ENCODE measurements around the gene BAX.

DNA sequence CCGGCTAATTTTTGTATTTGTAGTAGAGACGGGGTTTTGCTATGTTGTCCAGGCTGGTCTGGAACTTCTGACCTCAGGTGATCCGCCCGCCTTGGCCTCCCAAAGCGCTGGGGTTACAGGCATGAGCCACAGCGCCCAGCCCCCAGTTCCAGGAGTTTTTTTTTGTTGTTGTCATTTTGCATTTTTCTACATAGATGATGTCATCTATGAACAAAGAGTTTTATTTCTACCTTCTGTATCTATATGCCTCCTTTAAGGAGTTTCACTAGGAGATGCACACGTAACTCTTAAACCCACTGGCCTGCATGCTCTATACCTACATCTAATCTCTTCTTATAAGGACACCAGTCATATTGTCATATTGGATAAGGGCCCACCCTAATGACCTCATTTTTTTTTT, 16.4 kb upstream of the BAX start:
- TF ChIP-seq CTCF (IDR thresholded peaks at IDR 0.05) (no peak), POLR2A (IDR thresholded peaks at IDR 0.05) (no peak), EP300 (IDR thresholded peaks at IDR 0.05) (no peak)

All from tibial nerve (tissue), 4 donors.